NCI-H2227 treated with DMSO at 0.1 percent for 48 hours (cell line): ENCODE measurements around the gene USP32.

Experiments used
- DNase-seq: peaks from one replicate; lab custom pipeline; 2025; lab: John Stamatoyannopoulos, UW

USP32 gene

DNA sequence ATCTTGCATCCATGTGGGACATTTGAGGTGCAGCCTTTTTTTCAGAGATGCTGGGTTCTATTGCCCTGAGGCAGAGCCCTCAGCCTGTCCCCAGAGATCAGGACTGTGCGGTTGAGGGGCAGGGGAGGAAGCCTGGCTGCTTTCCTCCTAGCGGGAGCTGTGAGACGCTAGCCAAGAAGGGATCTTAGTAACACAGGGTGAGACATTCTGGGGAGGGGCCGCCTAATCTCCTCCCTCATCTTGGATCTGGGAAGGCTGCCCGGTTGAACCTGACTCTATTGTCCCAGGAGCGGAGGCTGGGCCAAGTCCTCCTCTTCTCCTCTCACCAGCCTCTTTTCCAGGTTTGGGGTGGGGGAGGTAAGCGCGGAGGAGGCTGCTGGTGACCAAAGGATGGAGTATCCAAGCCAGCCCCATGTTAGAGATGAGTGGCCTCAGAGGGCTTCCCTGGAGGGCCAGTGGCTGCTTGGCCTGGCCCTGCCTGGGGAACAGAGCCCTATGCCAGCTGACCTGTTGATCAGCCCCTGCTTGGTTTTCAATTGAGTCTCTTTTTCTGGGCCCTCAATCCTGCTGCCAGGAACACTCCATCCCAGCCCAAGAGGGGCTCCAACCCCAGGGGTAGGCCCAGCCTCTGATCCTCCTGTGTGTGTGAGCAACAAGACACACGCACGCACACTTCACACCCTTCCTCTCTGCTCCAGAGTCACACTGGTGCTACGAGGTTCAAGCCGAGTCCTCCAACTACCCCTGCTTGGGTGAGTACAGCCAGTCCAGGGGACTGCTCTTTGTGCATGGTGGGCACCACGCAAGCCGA is 237.1 kb downstream of the USP32 start:
- DNase-seq: no peak

DNA sequence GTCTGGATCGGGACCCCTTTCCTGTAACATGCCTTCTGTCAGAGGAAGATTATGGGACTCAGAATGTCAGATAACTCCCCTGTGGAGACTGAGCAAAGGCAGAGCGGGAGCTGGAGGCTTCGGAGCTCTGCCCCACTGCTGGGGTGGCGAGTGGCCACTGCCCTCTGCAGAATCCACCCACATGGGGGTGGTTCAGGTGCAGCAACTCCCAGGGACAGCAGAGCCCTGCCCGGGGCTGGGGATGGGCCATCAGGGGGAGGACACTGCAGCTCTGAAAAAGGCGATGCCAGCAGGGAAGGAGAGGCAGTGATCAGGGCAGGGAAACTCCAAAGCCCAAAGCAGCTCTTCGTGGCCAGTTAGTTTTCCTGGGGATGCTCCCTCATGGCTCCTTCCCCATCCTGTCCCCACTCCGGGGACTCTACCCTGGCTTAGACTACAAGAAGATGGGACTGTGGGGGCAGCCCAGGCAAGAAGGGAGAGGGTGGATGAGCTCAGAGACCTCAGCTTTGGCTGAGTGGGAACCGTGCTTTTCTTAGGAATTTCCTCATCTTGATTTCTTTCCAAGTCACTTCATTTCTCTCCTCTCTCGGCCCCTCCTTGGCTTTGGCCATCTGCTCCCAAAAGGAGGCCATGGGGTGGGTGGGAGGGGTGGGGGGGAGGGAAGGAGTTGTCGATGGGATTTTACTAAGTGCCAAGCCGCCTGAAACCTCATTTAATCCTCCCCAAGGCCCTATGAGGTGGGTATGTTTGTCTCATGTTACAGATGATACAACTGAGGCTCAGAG is 238.1 kb downstream of the USP32 start:
- no peak for DNase-seq

DNA sequence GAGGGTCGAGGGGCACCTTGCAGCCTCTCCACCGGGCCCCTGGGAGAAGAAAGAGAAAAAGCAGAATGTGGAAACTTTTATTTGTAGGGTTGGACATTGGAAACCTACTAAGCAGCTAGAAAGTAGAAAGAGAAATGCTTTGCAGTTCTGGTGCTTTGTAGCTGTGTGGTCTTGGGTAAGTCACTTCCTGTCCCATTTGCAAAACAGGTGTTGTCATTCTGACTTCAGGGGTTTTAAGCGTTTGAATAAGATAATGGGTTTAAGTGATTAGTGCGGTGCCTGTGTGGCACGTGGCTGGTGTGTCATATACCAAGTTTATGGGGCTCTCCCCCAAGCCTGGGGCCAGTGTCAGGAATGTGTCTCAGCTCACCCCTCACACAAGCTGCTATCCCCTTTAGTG is 240.6 kb downstream of the USP32 start:
- DNase-seq: no peak

DNA sequence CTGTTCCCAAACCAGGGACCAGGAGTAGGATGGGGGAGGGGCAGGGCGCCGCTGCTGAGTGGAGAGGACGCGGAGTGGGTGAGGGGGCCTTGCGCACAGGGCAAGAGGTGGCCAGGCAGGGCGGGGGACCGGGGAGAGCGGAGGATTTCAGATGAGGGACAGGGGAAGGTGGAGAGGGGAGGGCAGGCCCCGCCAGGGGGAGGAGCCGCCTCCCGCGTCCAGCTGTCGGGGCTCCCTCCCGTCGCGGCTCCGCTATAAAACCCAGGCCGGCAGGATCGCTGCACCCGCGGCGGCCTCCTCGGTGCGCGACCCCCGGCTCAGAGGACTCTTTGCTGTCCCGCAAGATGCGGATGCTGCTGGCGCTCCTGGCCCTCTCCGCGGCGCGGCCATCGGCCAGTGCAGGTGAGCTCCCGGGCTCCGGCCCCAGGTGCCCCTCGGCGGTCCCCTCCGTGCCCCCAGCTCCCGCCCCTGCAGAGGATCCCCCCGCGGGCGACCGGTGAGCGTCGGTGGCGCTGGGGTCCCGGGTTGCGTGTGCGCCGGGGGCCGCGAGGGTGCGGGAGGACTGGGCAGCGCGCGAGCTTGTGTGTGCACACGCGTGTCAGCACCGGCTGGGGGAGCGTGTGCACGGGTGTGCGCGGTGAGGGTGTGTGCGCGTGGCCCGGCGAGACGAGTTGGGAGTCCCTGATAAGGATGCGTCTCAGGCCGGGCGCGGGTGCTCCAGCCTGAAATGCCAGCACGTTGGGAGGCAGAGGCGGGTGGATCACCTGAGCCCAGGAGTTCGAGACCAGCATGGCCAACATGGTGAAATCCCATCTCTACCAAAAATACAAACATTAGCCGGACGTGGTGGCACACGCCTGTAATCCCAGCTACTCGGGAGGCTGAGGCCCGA is 242.0 kb downstream of the USP32 start, which contains the start of gene CA4:
Gene CA4, plus strand, starts transcription at position 283 of the 892 bp plus-strand sequence. Its CDS starts 62 bp downstream, at position 345.
- no peak for DNase-seq

DNA sequence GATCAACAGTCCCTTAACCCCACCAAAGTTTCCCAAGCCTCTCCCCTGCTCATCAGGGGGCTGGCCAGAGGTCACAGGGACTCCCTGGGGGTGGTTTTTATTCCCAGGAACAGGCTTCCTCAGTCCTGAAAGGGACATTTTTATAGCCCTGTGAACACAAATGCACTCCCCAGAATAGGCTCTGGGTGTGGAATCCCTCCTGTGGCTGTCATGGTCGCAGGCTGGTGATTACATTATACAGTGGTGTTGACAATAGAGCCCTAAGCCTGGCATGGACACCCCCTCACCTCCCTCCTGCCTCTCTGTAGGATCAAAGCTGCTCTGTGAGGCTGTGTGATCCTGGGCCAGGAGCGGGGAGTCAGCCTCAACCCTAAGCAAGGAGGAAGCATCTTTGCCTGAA is 243.6 kb downstream of the USP32 start:
- DNase-seq: no peak

DNA sequence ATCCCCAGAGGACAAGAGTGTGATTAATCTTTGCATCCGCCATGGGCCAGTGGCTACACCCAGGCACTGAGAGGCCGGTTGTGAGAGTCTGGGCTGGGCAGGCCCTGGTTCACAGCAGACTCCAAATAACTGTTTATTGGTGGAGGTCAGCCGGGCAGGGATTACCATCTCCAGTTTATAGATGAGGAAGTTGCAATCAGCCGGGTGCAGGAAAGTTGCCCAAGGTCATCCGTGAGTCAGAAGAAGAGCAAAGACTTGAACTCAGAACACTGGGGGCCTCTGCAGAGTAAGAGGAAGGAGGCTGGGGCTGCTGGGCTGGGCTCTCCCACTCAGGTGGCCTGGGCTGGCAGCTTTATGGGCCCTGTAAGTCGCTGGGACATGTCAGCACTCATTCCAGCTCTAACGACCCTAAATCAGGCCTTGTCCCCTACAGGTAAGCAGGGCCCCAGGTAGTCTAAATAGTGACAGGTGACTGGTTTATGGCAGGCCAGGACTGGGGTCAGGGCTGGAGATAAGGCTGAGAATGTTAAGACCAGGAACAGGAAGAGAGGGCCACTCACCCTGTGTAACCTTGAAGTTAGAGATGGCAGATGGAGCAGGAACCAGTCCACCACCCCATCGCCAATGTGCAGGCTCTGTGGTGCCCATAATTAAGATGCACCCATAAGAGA is 244.2 kb downstream of the USP32 start:
- DNase-seq: no peak

DNA sequence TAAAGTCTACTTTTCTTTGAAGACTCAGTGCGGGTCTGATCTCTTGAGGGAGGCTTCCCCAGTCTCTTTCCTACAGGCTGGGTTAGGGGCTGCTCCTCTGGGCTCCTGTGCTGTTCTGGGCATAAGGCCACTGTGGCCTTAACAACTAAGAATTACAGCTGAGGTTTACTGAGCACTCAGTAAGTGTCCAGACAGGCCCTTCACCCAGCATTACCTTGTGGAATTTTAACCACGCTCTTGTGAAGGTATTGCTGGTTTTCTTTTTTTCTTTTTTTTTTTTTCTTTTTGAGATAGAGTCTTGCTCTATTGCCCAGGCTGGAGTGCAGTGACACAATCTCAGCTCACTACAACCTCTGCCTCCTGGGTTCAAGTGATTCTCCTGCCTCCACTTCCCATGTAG is 245.7 kb downstream of the USP32 start:
- DNase-seq: no peak

DNA sequence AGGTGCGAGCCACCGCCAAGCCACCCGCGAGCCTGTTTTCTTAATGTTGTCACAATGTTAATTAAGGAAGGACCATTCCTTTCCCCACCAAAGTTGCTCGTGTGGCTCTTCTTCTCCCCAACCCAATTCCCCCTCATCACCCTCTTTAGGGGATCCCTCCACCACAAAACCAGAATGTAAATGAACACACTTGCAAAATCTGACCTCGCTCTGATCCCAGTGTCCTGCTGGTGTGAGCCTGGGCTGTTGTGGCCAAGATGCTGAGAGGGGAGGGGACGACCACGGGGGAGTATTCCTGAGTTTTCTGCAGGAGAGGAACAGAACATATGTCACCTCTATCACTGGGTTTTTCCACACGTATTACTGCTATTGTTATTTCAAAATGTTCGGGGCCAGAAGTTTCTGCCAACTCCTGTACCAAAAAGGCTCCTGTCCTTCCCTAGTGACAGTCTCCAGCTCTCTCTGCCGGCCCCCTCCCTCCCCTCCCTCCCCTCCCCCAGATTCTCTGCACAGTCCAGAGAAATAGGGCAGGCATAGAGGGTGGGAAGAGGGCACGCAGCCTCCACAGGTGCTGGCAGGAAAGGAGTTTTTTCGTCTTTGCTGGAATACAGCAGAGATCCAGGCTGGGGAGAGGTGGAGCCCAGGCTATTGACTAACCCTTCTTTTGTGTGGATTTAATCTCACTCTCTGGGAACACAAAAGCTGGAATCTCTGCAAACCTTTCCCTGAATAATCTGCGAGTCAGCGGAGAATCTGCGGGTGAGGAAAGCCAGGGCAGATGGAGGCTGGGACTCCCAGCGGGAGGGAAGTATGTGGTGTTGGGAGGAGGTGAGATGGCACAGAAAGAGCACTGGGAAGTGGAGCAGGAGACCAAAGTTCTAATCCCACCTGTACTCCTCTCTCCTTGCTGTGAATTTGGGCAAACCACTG is 246.7 kb downstream of the USP32 start:
- DNase-seq: no peak

DNA sequence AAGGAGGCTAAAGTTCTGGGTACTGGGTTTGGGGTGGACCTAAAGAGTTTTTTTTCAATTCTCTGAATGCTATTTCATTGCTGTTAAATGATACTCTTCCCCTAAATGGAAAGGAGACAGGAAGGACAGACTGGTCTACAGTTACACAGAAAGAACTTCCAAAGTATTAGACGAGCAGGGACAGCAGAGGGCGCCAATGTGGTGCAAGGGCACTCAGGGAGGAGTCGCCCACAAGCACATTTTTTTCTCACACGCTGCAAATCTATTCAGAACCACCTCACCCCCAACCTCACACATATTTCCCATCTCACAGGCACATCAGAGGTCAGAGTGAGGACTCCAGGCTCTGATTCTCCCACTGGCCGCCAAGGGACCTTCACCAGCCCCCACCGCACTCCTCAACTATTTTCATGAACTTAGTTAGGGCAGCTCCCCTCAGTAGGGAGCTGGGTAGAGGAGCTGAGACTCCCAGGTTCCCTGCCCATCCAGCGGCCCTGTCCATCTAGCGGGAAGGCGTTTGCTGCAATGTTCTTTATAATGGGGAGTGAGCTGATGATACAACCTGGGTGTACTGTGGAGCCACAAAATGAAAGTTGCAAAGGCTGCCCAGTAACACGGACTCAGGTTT is 248.9 kb downstream of the USP32 start:
- DNase-seq: peak; percentile 89

DNA sequence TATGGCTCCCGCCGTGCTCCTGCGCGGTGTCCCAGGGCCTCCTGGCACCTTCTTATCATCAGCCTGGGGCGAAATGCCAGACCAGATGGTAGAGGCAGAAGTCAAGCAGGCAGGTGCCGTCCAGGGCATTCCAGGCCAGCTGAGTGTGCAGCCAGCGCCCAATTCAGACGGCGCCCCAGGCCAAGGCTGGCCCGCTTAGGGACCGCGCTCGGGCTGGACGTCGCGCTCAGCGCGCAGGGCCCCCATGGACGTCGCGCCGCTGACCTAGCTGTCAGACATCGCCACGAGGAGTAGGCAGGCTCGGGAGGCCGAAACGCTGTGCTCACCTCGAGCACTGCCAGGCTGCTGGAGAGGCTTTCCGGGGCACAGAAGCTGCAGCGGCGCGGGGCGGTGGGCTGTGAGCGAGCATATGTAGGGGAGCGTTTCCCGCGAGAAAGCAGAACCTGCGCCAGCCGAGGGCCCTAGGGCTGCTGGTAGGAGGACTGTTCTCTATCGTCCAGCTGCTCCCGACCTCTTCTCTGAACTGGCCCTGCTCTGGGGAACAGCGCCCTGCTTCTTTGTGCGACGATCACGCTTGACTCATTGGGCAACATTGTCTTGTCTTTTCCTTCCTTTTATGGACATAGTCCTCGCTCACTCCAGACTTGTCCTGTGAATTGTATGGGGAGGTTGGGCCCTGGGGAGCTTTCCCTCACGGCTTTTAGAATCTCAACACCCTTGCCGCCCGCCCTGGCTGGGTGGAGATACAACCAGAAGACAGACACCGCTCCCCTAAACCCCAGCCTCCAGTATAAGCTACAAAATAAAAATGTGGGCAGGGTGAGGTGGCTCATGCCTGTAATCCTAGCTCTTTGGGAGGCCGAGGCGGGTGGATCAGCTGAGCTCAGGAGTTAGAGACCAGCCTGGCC is 250.6 kb downstream of the USP32 start:
- no peak for DNase-seq

DNA sequence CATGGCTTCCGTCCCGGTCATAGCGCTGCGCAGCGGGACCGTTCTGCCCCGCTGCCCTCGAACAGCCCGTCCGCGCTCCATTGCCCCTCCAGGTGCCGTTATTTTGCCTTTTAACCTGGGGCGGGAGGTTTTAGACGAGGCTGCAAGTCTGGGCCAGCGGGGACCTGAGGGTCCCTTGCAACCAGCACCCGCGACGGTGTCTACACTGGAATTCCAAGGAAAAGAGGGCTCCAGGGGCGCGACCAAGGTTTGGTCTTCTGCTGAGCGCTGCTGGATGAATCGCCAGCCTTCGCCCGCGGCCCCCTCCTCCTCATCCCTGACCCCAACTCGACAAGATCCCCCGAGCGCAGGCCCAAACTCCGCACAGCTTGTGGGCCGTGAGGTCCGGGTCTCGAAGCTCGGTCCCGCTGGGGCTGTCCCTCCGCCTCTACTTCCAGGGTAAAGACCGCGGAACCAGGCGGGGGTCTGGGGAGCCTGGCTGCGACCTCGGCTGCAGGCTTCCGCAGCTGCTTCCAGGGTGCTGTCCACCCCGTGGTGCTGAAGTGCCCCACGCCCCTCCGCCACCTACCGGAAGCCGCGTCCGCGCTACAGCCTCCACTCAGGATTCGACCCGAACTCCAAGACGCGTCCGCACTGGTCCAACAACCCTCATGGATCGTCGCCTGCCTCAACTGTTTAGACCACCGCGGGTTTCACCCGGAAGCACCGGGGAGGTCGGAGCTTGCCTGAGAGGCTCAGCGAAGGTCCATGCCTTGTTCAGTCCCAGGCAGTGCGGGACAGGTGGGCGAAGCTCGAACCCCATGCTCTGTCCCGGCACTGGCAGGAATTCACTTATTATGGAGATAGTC is 252.3 kb downstream of the USP32 start:
- no peak for DNase-seq

DNA sequence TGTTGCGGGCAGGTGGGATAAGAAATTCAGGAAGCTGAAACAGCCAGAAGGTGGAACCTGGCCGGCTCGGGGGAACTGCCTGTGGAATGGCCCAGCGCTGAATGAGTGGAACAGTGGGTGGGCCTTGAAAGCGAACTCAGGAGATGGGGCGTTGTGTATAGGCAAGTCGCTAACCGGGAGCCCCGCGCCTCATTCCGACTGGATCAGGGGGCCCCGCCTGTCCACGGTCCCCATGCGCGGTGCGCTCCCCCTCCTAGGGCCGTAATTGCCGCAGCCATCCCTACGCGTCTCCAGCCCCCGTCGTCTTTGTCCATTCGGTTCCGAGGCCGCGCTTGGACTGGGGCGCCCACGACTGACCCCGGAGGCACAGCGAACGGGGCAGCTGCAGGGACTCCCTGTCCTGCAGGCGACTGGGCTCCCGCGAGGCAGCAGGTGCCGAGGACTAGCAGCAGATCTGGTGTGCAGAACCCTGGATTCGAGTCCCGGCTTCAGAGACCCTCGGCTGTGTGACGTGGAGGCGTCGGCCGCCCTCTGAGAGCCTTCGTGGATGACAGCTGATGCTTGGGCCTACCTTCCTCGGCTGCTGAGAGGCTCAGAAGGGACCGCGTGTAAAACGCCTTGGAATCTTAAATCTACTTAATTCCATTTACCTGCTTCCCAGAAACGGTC is 253.0 kb downstream of the USP32 start:
- DNase-seq: no peak

DNA sequence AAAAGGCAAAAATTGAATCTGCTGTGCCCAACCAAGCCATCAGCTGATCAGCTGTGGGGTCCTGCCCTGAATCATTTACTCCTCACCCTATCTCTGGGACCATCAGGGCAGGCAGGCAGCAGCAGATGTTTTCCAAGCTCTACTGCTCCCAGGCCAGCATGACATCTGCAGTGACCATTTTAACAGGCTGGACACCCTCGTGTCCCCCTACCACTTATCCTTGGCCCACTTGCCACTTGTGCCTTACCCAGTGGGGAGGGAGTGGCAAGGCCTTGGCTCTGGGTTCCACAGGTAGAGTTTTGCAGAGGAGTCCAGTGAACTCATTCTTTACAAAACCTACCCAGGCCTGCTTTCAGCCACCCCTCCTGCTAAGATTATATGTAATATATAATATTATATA is 254.2 kb downstream of the USP32 start:
- DNase-seq: no peak

DNA sequence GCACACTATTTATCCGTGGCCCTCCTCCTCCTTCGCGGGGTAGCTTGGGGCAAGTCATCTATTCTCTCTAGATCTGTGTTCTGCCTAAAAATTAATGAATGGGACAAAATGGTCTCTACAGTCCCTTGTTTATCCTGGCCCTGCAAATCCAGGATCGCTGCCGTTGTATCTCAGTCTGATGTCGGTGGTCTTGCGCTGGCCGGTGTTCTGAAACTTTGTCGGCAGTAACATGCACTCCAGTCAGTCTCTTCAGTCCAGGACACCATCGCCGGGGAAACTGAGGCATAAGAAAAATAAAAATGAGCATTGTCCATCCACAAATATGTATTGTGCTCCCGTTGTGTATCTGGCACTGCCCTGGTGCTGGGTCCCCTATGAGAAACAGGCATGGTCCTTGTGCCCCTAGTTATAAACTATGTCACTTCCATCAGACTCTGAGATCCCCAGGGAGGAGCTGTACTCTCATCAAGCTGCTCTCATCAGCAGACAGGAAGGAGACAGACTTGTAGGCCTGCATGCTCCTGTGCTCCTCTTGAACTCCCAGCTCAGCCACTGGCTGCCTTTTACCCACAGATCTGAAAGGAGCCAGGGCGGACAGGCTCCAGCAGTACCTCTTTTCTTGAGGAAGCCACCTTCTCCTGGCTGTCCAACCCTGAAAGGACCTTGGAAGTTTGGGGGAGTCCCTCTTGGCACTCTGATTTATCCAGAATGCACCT is 255.8 kb downstream of the USP32 start:
- no peak for DNase-seq

DNA sequence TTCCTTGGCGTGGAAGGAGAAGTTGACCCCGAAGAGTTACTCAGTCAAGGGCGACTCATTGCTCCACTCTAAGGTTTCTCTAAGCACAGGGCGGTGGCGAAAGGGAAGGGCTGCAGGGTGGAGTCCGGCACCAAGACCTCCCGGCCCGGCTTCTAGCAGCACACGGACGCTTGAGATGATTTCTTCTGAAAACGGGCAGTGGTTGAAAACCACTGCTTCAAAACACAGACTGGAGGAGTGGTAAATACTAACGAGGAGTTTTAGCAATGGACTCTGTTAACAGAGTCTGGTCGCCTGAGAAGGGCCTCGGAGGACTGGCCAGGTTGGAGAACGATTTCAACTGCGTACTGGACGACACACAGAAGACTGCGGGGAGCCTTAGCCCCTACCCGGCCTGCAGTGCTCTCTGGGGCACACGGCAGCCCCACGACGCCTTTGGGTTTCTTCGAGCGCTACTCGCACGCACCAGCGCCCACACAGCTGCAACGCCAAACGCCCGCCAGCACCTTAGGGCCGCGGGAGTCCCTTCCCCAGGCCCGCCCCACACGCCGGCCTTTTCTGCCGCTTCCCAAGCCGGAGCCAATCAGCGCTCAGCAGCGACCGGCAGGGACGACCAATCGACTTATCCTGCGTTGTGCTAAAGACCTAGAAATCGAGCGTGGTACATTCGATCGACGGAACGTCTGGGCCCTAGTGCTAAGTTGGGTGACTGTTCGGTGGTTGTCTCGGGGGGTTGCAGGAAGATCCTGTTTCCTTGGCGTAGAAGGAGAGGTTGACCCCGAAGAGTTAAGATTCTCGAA is 256.6 kb downstream of the USP32 start:
- peak; percentile 81 for DNase-seq
